ENCODE results near the gene AURKB. TPM values are rescaled to one million over a fixed set of nuclear protein-coding genes. Genes with fewer than 3 reads are reported as not detected.
A peak's percentile ranks its signal among the peaks of the same experiment; 100 is the strongest.

Gene AURKB
- total and polyA plus RNA-seq, 4 donors: 2.1 to 5.7 (median 3.7) TPM

DNA sequence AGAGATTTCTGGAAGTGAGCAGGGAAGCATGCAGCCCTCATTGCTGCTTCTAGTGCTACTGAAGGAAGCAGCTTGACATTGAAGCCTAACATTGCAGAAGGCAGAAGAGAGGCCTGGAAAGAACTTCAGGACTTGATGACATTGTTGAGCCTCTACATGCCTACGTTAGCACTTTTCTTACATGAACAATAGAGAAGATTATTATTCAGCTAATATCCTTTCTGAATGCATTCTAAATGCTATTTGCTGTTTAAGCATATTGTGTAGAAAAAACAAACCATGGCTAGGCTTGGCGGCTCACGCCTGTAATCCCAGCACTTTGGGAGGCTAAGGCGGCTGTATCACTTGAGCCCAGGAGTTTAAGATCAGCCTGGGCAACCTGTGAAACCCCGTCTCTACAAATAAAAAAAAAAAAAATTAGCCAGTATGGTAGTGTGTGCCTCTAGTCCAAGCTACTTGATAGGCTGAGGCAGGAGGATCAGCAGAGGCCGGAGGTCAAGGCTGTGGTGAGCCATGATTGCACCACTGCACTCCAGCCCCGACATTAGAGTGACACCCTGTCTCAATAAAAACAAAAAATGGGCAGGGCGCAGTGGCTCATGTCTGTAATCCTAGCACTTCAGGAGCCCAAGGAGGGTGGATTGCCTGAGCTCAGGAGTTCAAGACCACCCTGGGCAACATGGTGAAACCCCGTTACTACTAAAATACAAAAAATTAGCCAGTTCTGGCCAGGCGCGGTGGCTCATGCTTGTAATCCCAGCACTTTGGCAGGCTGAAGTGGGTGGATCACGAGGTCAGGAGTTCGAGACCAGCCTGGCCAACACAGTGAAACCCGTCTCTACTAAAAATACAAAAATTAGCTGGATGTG lies 2.2 kb upstream of the AURKB start:
- ATAC-seq (ENCODE audit: insufficient read depth, low FRiP score) (no peak), DNase-seq (no peak)
- H3K9me3 ChIP-seq (ENCODE audit: control insufficient read depth in 4 of 4, insufficient read depth in 3 of 4, low read length in 3 of 4): no peaks in the 10 kb centered on the region
- peaks cover 0 to 2% (median 0%) of the 10 kb centered on the region in 3 donors for H3K27me3 ChIP-seq (ENCODE audit: control insufficient read depth in 3 of 3, insufficient read depth in 3 of 3, low read length in 2 of 3)
- 86 to 87% methylated on average over 14 of the region's 14 CpGs for WGBS, 2 donors
- H3K4me1 ChIP-seq (ENCODE audit: control insufficient read depth in 5 of 5, insufficient read depth in 5 of 5, low read length in 5 of 5): peaks cover 0 to 17% (median 0%) of the 10 kb centered on the region in 5 donors
- TF ChIP-seq, protein P1, sequence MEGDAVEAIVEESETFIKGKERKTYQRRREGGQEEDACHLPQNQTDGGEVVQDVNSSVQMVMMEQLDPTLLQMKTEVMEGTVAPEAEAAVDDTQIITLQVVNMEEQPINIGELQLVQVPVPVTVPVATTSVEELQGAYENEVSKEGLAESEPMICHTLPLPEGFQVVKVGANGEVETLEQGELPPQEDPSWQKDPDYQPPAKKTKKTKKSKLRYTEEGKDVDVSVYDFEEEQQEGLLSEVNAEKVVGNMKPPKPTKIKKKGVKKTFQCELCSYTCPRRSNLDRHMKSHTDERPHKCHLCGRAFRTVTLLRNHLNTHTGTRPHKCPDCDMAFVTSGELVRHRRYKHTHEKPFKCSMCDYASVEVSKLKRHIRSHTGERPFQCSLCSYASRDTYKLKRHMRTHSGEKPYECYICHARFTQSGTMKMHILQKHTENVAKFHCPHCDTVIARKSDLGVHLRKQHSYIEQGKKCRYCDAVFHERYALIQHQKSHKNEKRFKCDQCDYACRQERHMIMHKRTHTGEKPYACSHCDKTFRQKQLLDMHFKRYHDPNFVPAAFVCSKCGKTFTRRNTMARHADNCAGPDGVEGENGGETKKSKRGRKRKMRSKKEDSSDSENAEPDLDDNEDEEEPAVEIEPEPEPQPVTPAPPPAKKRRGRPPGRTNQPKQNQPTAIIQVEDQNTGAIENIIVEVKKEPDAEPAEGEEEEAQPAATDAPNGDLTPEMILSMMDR (IDR thresholded peaks at IDR 0.05; ENCODE audit: control extremely low read depth, extremely low read depth): no peak
- H3K36me3 ChIP-seq (ENCODE audit: control insufficient read depth in 4 of 4, insufficient read depth in 4 of 4, low read length in 4 of 4): no peaks in the 10 kb centered on the region
- H3K9ac ChIP-seq (ENCODE audit: insufficient read depth in 1 of 2, low read length in 2 of 2): no peak overlapping the region
- H3K4me3 ChIP-seq: no peak overlapping the region
- H3K27ac ChIP-seq (ENCODE audit: low read depth in 1 of 2, low read length in 1 of 2): no peak overlapping the region

DNA sequence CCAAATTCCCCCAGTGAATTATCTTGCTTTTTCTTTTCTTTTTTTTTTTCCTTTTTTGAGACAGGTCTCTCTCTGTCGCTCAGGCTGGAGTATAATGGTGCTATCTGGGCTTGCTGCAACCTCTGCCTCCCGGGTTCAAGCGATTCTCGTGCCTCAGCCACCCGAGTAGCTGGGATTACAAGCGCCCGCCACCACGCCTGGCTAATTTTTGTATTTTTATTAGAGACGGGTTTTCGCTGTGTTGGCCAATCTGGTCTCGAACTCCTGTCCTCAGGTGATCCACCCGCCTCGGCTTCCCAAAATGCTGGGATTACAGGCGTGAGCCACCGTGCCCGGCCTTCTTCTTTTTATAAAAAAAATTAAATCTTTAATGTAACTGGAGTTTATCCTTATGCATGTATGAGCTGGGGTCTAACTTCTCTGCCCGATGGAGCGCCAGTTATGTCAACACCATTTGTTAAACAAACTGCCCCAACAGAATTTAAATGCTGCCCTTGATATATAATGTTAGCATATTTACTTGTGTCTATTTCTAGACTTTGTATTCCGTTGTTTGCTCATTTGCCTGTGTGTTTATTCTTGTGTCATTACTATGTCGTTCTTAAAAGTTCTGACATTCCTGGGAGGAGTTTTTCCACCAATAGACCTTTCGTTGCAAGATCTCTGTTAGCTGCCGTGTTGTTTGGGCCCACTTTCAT lies 535 bp upstream of the AURKB start:
- WGBS, 2 donors: 10 to 14% methylated on average over 22 of the region's 22 CpGs
- ATAC-seq (ENCODE audit: insufficient read depth, low FRiP score) (no peak), DNase-seq (peak in 1 of 3 donors; percentile 22)
- no peak overlapping the region for H3K4me3 ChIP-seq
- H3K4me1 ChIP-seq (ENCODE audit: control insufficient read depth in 5 of 5, insufficient read depth in 5 of 5, low read length in 5 of 5): peaks cover 0 to 17% (median 0%) of the 10 kb centered on the region in 5 donors
- no peaks in the 10 kb centered on the region for H3K36me3 ChIP-seq (ENCODE audit: control insufficient read depth in 4 of 4, insufficient read depth in 4 of 4, low read length in 4 of 4)
- H3K27ac ChIP-seq (ENCODE audit: low read depth in 1 of 2, low read length in 1 of 2): peak overlapping the region; percentile 41 to 61
- H3K9ac ChIP-seq (ENCODE audit: insufficient read depth in 1 of 2, low read length in 2 of 2): peak overlapping the region; percentile 55 to 95
- TF ChIP-seq, protein P1 (IDR thresholded peaks at IDR 0.05; ENCODE audit: control extremely low read depth, extremely low read depth): no peak
- peaks cover 0 to 2% (median 0%) of the 10 kb centered on the region in 3 donors for H3K27me3 ChIP-seq (ENCODE audit: control insufficient read depth in 3 of 3, insufficient read depth in 3 of 3, low read length in 2 of 3)
- no peaks in the 10 kb centered on the region for H3K9me3 ChIP-seq (ENCODE audit: control insufficient read depth in 4 of 4, insufficient read depth in 3 of 4, low read length in 3 of 4)

DNA sequence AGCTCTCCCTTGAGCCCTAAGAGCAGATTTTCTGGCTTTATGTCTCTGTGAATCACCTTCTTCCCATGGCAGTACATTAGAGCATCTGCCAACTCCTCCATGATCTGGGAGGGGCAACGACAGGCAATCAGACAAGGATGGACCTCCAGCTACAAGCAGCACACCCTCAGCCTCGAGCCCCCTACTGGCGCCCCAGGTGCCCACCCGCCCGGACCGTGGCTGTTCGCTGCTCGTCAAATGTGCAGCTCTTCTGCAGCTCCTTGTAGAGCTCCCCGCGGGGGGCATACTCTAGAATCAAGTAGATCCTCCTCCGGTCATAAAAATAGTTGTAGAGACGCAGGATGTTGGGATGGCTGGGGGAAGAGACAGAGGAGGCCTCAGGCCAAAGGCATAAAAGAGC lies 3.8 kb downstream of the AURKB start:
- DNase-seq (no peak), ATAC-seq (ENCODE audit: insufficient read depth, low FRiP score) (no peak)
- no peak overlapping the region for H3K9ac ChIP-seq (ENCODE audit: insufficient read depth in 1 of 2, low read length in 2 of 2)
- TF ChIP-seq, protein P1 (IDR thresholded peaks at IDR 0.05; ENCODE audit: control extremely low read depth, extremely low read depth): no peak
- H3K9me3 ChIP-seq (ENCODE audit: control insufficient read depth in 4 of 4, insufficient read depth in 3 of 4, low read length in 3 of 4): no peaks in the 10 kb centered on the region
- H3K36me3 ChIP-seq (ENCODE audit: control insufficient read depth in 4 of 4, insufficient read depth in 4 of 4, low read length in 4 of 4): peaks cover 0 to 4% (median 0%) of the 10 kb centered on the region in 4 donors
- WGBS, 2 donors: 96 to 98% methylated on average over 12 of the region's 12 CpGs
- peaks cover 0 to 17% (median 0%) of the 10 kb centered on the region in 5 donors for H3K4me1 ChIP-seq (ENCODE audit: control insufficient read depth in 5 of 5, insufficient read depth in 5 of 5, low read length in 5 of 5)
- no peaks in the 10 kb centered on the region for H3K27me3 ChIP-seq (ENCODE audit: control insufficient read depth in 3 of 3, insufficient read depth in 3 of 3, low read length in 2 of 3)
- H3K27ac ChIP-seq (ENCODE audit: low read depth in 1 of 2, low read length in 1 of 2): no peak overlapping the region
- H3K4me3 ChIP-seq: no peak overlapping the region
